Activated CD4-positive, CD25-positive, alpha-beta regulatory T cell (primary cell): ENCODE data around the gene MAP7D1.
"Not testable (repeated sequence)": the region's sequence is repeated elsewhere in the genome, so short reads cannot be mapped to it uniquely, and the experiment has no call there.

ENCODE experiments used
- DNase-seq, 4 experiments: peaks; one replicate each; lab custom pipeline; 2025; lab: John Stamatoyannopoulos, UW

MAP7D1 gene

GRCh38 chr1:36203554-36204346 is 47.8 kb downstream of the MAP7D1 start:
- DNase-seq = no peak

GRCh38 chr1:36204347-36204909 is 48.5 kb downstream of the MAP7D1 start:
- DNase-seq = no peak

- DNase-seq = no peak
These were observed 50.4 kb downstream of the MAP7D1 start for GRCh38 chr1:36206323-36206858.

GRCh38 chr1:36207339-36207738 is 51.4 kb downstream of the MAP7D1 start:
- no peak for DNase-seq

- DNase-seq = no peak
These were observed 53.2 kb downstream of the MAP7D1 start for GRCh38 chr1:36208978-36209703.

GRCh38 chr1:36211307-36211706 is 55.3 kb downstream of the MAP7D1 start:
- DNase-seq = no peak

GRCh38 chr1:36211841-36212240 is 55.9 kb downstream of the MAP7D1 start:
- no peak for DNase-seq

GRCh38 chr1:36212782-36213181 is 56.8 kb downstream of the MAP7D1 start:
- no peak for DNase-seq

GRCh38 chr1:36217670-36218069 is 61.7 kb downstream of the MAP7D1 start:
- DNase-seq = no peak

- not testable (repeated sequence) for DNase-seq
These were observed 65.9 kb downstream of the MAP7D1 start for GRCh38 chr1:36221901-36222300.

- DNase-seq = no peak
These were observed 66.8 kb downstream of the MAP7D1 start for GRCh38 chr1:36222481-36223380.

- no peak for DNase-seq
These were observed 67.5 kb downstream of the MAP7D1 start for GRCh38 chr1:36223381-36223995.

GRCh38 chr1:36223996-36224536 is 68.1 kb downstream of the MAP7D1 start, which contains the start of gene THRAP3:
Gene THRAP3 (plus strand): TSS chr1:36224443. CDS start chr1:36282564, 58,121 bp downstream.
- DNase-seq = peak; percentile 97 to 99 (median 98)

- peak; percentile 68 to 81 (median 76) for DNase-seq
These were observed 68.8 kb downstream of the MAP7D1 start for GRCh38 chr1:36224537-36225282.

GRCh38 chr1:36225283-36225899 is 69.4 kb downstream of the MAP7D1 start:
- DNase-seq = no peak

GRCh38 chr1:36230279-36230678 is 74.3 kb downstream of the MAP7D1 start:
- not testable (repeated sequence) for DNase-seq
